ENCODE results near the gene ATXN3.
A peak's percentile ranks its signal among the peaks of the same experiment; 100 is the strongest.
"Not testable (repeated sequence)": the region's sequence is repeated elsewhere in the genome, so short reads cannot be mapped to it uniquely, and the experiment has no call there.

Gene ATXN3

GRCh38 chr14:92074555-92074954 is 31.8 kb downstream of the ATXN3 start:
- DNase-seq (ENCODE audit: extremely low read depth in 1 of 2, low read depth in 1 of 2): no peak

- no peak for DNase-seq (ENCODE audit: extremely low read depth in 1 of 2, low read depth in 1 of 2)
These were observed 48.1 kb downstream of the ATXN3 start for GRCh38 chr14:92058006-92058917.

GRCh38 chr14:92049781-92050180 is 56.6 kb downstream of the ATXN3 start:
- DNase-seq (ENCODE audit: extremely low read depth in 1 of 2, low read depth in 1 of 2): no peak

GRCh38 chr14:92049221-92049620 is 57.2 kb downstream of the ATXN3 start:
- DNase-seq (ENCODE audit: extremely low read depth in 1 of 2, low read depth in 1 of 2): not testable (repeated sequence)

GRCh38 chr14:92045904-92046303 is 60.5 kb downstream of the ATXN3 start:
- DNase-seq (ENCODE audit: extremely low read depth in 1 of 2, low read depth in 1 of 2): not testable (repeated sequence)

- DNase-seq (ENCODE audit: extremely low read depth in 1 of 2, low read depth in 1 of 2): not testable (repeated sequence)
These were observed 64.6 kb downstream of the ATXN3 start for GRCh38 chr14:92041766-92042165.

GRCh38 chr14:92041203-92041602 is 65.2 kb downstream of the ATXN3 start:
- DNase-seq (ENCODE audit: extremely low read depth in 1 of 2, low read depth in 1 of 2): no peak

GRCh38 chr14:92040431-92041051 is 65.8 kb downstream of the ATXN3 start:
- no peak for DNase-seq (ENCODE audit: extremely low read depth in 1 of 2, low read depth in 1 of 2)

- peak; percentile 91 to 93 for DNase-seq (ENCODE audit: extremely low read depth in 1 of 2, low read depth in 1 of 2)
These were observed 66.5 kb downstream of the ATXN3 start, which contains the start of gene TRIP11 for GRCh38 chr14:92039719-92040430. TRIP11 (minus strand) TSS chr14:92040059; CDS start chr14:92039685, 374 bp downstream.

GRCh38 chr14:92039063-92039718 is 67.2 kb downstream of the ATXN3 start:
- peak in 1 of 2 donors; percentile 8 for DNase-seq (ENCODE audit: extremely low read depth in 1 of 2, low read depth in 1 of 2)

- no peak for DNase-seq (ENCODE audit: extremely low read depth in 1 of 2, low read depth in 1 of 2)
These were observed 68.4 kb downstream of the ATXN3 start for GRCh38 chr14:92037989-92038388.

GRCh38 chr14:92035890-92036289 is 70.5 kb downstream of the ATXN3 start:
- DNase-seq (ENCODE audit: extremely low read depth in 1 of 2, low read depth in 1 of 2): no peak

GRCh38 chr14:92033906-92034687 is 72.3 kb downstream of the ATXN3 start:
- no peak for DNase-seq (ENCODE audit: extremely low read depth in 1 of 2, low read depth in 1 of 2)

- no peak for DNase-seq (ENCODE audit: extremely low read depth in 1 of 2, low read depth in 1 of 2)
These were observed 72.9 kb downstream of the ATXN3 start for GRCh38 chr14:92033433-92033832.

GRCh38 chr14:92026548-92027190 is 79.7 kb downstream of the ATXN3 start:
- peak in 1 of 2 donors; percentile 5 for DNase-seq (ENCODE audit: extremely low read depth in 1 of 2, low read depth in 1 of 2)

- DNase-seq (ENCODE audit: extremely low read depth in 1 of 2, low read depth in 1 of 2): no peak
These were observed 84.3 kb downstream of the ATXN3 start for GRCh38 chr14:92022036-92022435.

- no peak for DNase-seq (ENCODE audit: extremely low read depth in 1 of 2, low read depth in 1 of 2)
These were observed 84.9 kb downstream of the ATXN3 start for GRCh38 chr14:92021523-92021922.

- DNase-seq (ENCODE audit: extremely low read depth in 1 of 2, low read depth in 1 of 2): no peak
These were observed 92.3 kb downstream of the ATXN3 start for GRCh38 chr14:92014040-92014439.

- no peak for DNase-seq (ENCODE audit: extremely low read depth in 1 of 2, low read depth in 1 of 2)
These were observed 94.1 kb downstream of the ATXN3 start for GRCh38 chr14:92012121-92012748.

All from stimulated activated CD8-positive, alpha-beta memory T cell treated with anti-CD3 and anti-CD28 coated beads, Interleukin-7, amount 100 ng/mL, for 48 hours (primary cell).